DOHH2 (cell line): ENCODE data around the gene LRRC4.

Source experiments
- H3F3A ChIP-seq: fragments of 200-600 bp; sonication (generic), shearing (Covaris generic); 2 replicates; pipeline ENCODE4 v1.6.0; 2016; ENCODE audit warnings: antibody characterized with exemption, mild to moderate bottlenecking; ENCODE audit not compliant: control insufficient read depth, insufficient read depth
- H3K27ac ChIP-seq: fragments of 200-600 bp; sonication (generic); 2 replicates; pipeline ENCODE4 v1.5.1; 2014; ENCODE audit warnings: low read depth, mild to moderate bottlenecking, low read length, moderate library complexity
- H3K27me3 ChIP-seq: fragments of 200-600 bp; sonication (generic); 2 replicates; pipeline ENCODE4 v1.6.1; 2014; ENCODE audit warnings: mild to moderate bottlenecking, low read length, mixed read lengths; ENCODE audit not compliant: control insufficient read depth
- H3K36me3 ChIP-seq: fragments of 200-600 bp; sonication (generic); 2 replicates; pipeline ENCODE4 v1.6.1; 2014; ENCODE audit warnings: mild to moderate bottlenecking, low read length, moderate library complexity, mixed read lengths; ENCODE audit not compliant: control insufficient read depth
- H3K4me1 ChIP-seq: fragments of 200-600 bp; sonication (generic); 2 replicates; pipeline ENCODE4 v1.6.1; 2014; ENCODE audit warnings: mild to moderate bottlenecking, low read length, mixed read lengths; ENCODE audit not compliant: control insufficient read depth
- H3K4me2 ChIP-seq: fragments of 200-600 bp; sonication (generic); 2 replicates; pipeline ENCODE4 v1.6.0; 2014; ENCODE audit warnings: mild to moderate bottlenecking, low read length, moderate library complexity
- H3K4me3 ChIP-seq: fragments of 200-600 bp; sonication (generic); 2 replicates; pipeline ENCODE4 v1.5.1; 2014; ENCODE audit warnings: mild to moderate bottlenecking, low read length, mixed read lengths
- H3K79me2 ChIP-seq: fragments of 200-600 bp; sonication (generic); 2 replicates; pipeline ENCODE4 v1.6.1; 2014; ENCODE audit warnings: mild to moderate bottlenecking, low read length, mixed read lengths; ENCODE audit not compliant: control insufficient read depth
- H3K9me2 ChIP-seq: fragments of 200-600 bp; sonication (generic); replicated peaks from 2 replicates; pipeline ENCODE4 v1.6.1; 2014; ENCODE audit warnings: mild to moderate bottlenecking, low read length, mixed read lengths; ENCODE audit not compliant: control insufficient read depth
- H3K9me3 ChIP-seq: fragments of 200-600 bp; sonication (generic); 2 replicates; pipeline ENCODE4 v1.6.1; 2014; ENCODE audit warnings: antibody characterized with exemption, low read length, mixed read lengths; ENCODE audit not compliant: control insufficient read depth, insufficient read depth
- H4K20me1 ChIP-seq: fragments of 200-600 bp; sonication (generic); 2 replicates; pipeline ENCODE4 v1.6.0; 2014; ENCODE audit warnings: low read depth, mild to moderate bottlenecking, antibody characterized with exemption, low read length, moderate library complexity; ENCODE audit not compliant: control insufficient read depth, insufficient read depth
- CTCF ChIP-seq: fragments of 200-600 bp; sonication (generic); IDR thresholded peaks from one replicate; pipeline ENCODE4 v1.5.1; 2014; ENCODE audit warnings: antibody characterized with exemption, mild to moderate bottlenecking, low read depth, low read length; ENCODE audit not compliant: poor library complexity, severe bottlenecking
- EZH2phosphoT487 ChIP-seq: fragments of 200-600 bp; sonication (generic); IDR thresholded peaks from 2 replicates; pipeline ENCODE4 v1.6.1; 2017; ENCODE audit warnings: borderline replicate concordance, mild to moderate bottlenecking, antibody characterized with exemption, low read length, moderate library complexity, mixed read lengths

Gene LRRC4

DNA sequence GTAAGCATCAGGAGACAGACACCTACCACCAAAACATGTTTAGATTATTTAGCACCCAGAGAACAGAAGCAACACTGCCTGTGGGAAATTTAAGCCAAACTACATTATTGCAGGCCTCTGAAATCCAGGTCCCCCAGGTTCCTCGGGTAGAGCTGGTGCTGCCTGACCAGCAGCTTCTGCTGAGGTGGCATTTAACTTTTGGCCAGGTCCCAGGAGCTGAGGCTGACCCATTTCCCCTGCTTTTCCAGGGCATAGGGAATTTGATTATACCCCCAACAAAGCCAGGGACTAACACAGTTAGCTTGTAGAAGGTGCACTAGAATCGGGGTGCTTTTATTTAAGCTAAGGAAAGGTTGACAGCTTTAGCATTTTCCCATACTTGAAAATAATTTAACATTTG, 4.7 kb downstream of the LRRC4 start:
- H3K4me2 ChIP-seq = no peak overlapping the region
- H4K20me1 ChIP-seq = peaks cover 6% of the 10 kb centered on the region; the same call in 1 of the 2 replicates
- H3K36me3 ChIP-seq = peaks cover 14% of the 10 kb centered on the region
- peaks cover 4% of the 10 kb centered on the region; the same call in 1 of the 2 replicates for H3F3A ChIP-seq
- TF ChIP-seq EZH2phosphoT487 = no peak
- TF ChIP-seq CTCF = no peak
- H3K4me1 ChIP-seq = peaks cover 18% of the 10 kb centered on the region
- no peaks in the 10 kb centered on the region for H3K79me2 ChIP-seq
- no peak overlapping the region for H3K27ac ChIP-seq
- no peaks in the 10 kb centered on the region for H3K9me3 ChIP-seq
- no peaks in the 10 kb centered on the region for H3K9me2 ChIP-seq
- no peaks in the 10 kb centered on the region for H3K27me3 ChIP-seq
- H3K4me3 ChIP-seq = no peak overlapping the region

DNA sequence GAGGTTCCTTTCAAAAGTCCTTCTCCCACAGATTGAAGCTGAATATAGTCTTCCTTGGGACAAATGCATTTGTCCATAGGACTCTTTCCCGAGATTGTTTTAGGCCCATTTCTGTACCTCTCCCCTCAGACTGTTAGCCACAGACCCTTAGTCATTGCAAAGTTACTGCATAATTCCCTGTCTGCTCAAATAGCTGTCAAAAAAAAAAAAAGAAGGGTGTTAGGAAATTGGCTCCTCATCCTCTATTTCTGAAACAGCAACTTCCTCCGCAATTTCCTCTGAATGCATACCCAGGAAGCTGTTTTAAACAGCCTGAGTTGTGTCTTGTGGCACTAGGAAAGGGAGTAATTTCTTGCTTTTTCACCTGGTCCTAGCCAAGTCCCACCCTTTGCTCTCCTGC, 5.4 kb downstream of the LRRC4 start:
- Histone ChIP-seq H3K9me2 (no peaks in the 10 kb centered on the region), H3K36me3 (peaks cover 18% of the 10 kb centered on the region), H4K20me1 (peaks cover 6% of the 10 kb centered on the region; the same call in 1 of the 2 replicates), H3F3A (peaks cover 4% of the 10 kb centered on the region; the same call in 1 of the 2 replicates), H3K4me1 (peaks cover 18% of the 10 kb centered on the region), H3K4me3 (no peak overlapping the region), H3K79me2 (no peaks in the 10 kb centered on the region), H3K9me3 (no peaks in the 10 kb centered on the region), H3K27me3 (no peaks in the 10 kb centered on the region), H3K27ac (no peak overlapping the region), H3K4me2 (no peak overlapping the region)
- TF ChIP-seq CTCF (no peak), EZH2phosphoT487 (no peak)

DNA sequence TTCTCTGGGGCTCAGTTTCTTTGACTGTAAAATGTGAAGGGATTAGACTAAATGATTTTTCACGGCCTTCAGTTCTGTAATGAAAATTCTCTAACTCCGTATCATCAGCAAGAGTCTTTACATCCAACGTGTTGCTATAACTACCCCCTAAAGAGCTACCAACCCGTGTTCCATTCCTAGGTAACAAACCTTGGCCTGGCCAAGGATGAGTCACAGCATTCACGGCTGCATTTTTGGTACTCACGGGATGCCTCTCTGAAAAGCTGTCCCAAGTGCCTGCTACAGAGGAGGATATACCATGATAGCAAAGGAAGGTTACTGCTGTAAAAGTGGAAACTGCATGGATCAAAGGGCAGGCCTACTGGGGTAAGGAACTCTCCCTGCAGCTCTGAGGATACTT, 5.9 kb downstream of the LRRC4 start:
- Histone ChIP-seq H3K27ac (no peak overlapping the region), H3K79me2 (no peaks in the 10 kb centered on the region), H3F3A (peaks cover 4% of the 10 kb centered on the region; the same call in 1 of the 2 replicates), H3K36me3 (peaks cover 23% of the 10 kb centered on the region), H3K4me3 (no peak overlapping the region), H4K20me1 (peaks cover 6% of the 10 kb centered on the region; the same call in 1 of the 2 replicates), H3K4me2 (no peak overlapping the region), H3K9me2 (no peaks in the 10 kb centered on the region), H3K27me3 (no peaks in the 10 kb centered on the region), H3K4me1 (peaks cover 14% of the 10 kb centered on the region), H3K9me3 (no peaks in the 10 kb centered on the region)
- no peak for TF ChIP-seq CTCF
- no peak for TF ChIP-seq EZH2phosphoT487

GRCh38 chr7:128024151-128024550, 7.1 kb downstream of the LRRC4 start:
- no peaks in the 10 kb centered on the region for H3K27me3 ChIP-seq
- H3K9me2 ChIP-seq = no peaks in the 10 kb centered on the region
- TF ChIP-seq CTCF = no peak
- TF ChIP-seq EZH2phosphoT487 = no peak
- no peak overlapping the region for H3K27ac ChIP-seq
- H3K9me3 ChIP-seq = no peaks in the 10 kb centered on the region
- H3K4me1 ChIP-seq = peaks cover 11% of the 10 kb centered on the region
- H3K79me2 ChIP-seq = no peaks in the 10 kb centered on the region
- no peak overlapping the region for H3K4me2 ChIP-seq
- no peak overlapping the region for H3K4me3 ChIP-seq
- peaks cover 4% of the 10 kb centered on the region; the same call in 1 of the 2 replicates for H3F3A ChIP-seq
- peaks cover 25% of the 10 kb centered on the region for H3K36me3 ChIP-seq
- peaks cover 6% of the 10 kb centered on the region; the same call in 1 of the 2 replicates for H4K20me1 ChIP-seq
